AG08395 (cell line): ENCODE results near the gene DGCR2.
"Not testable (repeated sequence)": the region's sequence is repeated elsewhere in the genome, so short reads cannot be mapped to it uniquely, and the experiment has no call there.

Source experiments
- DNase-seq: peaks from one replicate; pipeline ENCODE4 v3.0.0; 2012; ENCODE audit warnings: mixed read lengths, low spot score

DGCR2 gene

GRCh38 chr22:19042285-19043120 is 79.7 kb downstream of the DGCR2 start:
- DNase-seq = no peak

DNA sequence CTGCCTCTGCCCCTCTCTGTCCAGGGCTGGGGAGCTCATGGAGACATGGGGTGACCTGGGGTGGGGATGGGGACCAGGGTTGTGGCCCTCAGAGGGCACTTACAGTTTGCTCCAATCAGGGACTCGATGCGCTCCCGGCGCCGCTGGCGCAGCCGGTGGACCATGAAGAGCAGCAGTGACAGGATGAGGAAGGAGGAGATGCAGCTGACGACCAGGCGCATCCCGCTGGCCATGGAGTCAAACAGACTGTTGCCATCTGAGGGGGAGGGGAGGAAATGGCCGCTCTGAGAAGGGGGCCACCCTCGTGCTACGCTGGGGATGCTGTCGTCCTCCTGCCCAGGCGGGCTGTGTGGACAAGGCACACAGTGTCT is 80.5 kb downstream of the DGCR2 start:
- no peak for DNase-seq

DNA sequence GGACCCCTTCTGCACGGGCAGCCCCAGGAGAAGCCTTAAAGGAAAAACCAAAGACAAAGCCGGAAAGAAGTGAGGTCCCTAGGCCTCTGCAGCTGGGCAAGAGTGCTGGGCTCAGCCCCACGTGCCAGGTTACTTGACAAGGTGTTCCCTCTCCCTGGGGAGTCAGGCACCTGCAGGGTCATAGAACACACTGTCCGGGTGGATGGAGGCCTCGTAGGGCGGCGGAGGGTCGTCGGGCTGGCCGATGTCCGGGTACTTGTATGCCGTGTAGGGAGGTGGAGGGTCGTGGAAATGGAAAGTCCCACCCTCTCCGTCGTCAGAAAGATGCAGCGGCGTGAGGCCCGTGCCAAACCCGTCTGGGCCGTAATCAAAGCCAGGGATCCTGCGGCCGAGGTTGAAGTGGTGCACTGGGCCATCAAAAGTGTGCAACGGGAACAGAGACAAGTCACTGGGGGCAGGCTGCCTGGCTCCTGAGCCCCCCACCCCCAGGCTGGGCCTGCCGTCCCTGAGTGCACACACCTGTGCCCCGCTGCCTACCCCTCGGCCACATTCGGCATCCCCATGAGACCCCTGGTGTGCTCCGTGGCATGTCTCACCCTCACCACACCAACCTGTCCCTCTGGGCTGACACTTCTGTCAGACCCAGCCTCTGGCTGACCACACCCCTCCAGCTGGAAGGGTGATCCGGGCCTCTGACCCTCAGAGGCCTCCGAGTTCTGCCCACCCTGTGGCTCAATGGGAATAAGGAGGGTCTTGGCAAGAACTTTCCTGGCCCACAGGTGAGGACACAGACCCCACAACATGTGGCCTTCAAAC is 81.1 kb downstream of the DGCR2 start:
- DNase-seq = no peak

DNA sequence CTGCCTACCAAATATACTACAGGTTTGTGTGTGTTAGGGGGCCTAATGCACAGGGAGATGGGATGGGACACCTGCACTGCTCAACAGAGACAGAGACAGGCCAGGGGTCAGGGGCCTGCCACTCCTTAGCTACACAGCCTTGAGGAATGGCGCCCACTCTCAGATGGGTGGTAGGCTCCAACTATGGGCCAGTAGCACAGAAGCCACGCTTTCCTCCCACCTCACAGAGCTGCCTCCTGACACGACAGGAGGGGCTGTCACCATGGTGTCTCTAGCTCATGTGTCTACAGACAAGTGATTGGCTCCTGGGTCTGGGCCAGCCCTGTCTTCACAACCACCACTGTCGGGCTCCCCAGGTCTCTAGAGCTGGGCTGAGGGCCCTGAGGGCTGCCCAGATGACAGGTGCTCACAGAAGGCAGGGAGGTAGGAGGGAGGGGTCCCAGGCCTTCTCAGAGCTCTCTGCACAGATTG is 81.8 kb downstream of the DGCR2 start:
- DNase-seq = no peak

GRCh38 chr22:19039796-19040280 is 82.4 kb downstream of the DGCR2 start:
- DNase-seq = no peak

GRCh38 chr22:19039448-19039780 is 82.8 kb downstream of the DGCR2 start:
- DNase-seq = no peak

GRCh38 chr22:19038728-19039447 is 83.3 kb downstream of the DGCR2 start:
- no peak for DNase-seq

DNA sequence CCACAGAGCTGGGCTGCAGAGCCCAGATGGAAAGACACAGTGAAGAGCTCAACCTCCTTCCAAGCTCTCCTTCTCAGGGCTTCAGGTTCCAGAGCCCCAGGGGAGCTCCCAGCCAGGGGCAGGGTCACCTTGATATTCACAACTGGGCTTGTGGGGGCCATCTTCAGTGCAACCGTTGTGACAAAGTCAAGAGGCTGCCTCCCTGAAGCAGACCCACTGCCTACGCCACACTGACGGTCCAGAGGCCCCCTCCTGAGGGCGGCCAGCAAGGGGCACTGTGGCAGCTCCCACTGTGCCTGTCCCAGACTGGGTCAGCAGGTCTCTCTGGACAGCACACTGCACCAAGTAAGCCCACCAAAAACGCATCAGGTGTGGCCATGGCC is 84.1 kb downstream of the DGCR2 start:
- no peak for DNase-seq

DNA sequence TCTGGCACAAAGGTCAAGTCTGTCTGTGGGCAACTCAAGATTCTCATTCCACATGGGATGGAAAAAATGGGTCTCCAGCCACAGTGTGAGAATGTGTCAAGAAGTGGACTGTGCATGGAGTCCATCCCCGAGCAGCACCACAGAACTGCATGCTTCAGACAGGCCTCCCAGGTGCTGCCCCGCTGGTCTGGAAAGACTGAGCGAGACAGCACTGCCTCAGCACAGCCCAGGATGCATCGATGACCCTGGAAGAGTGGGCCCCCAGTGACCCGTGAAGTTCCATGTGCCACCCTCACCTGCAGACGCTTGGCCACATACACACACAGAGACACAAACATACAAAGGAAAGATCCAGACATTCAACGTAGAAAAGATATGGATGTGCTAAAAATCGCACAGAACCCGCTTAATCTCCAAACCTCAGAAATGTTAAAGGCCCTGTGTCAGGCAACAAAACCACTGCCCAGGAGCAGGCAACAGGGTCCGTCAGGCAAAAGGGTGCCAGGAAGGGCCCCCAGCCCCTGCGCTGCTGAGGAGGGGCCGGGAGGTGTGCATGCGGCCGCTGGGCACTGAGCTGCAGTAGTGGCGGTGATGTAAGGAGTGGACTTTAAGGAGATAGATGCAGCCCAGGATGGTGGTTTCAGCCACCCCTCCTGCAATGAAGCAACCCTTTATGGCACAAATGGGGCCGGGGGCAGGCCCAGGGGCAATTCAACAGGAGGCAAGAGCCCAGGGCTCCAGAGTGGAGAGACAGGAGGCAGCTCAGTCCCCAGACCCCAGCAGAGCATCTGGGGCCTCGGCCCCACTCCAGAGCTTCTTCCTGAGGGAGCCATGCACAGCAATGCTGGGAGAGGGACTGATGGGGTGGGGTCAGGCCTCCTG is 84.7 kb downstream of the DGCR2 start:
- no peak for DNase-seq

DNA sequence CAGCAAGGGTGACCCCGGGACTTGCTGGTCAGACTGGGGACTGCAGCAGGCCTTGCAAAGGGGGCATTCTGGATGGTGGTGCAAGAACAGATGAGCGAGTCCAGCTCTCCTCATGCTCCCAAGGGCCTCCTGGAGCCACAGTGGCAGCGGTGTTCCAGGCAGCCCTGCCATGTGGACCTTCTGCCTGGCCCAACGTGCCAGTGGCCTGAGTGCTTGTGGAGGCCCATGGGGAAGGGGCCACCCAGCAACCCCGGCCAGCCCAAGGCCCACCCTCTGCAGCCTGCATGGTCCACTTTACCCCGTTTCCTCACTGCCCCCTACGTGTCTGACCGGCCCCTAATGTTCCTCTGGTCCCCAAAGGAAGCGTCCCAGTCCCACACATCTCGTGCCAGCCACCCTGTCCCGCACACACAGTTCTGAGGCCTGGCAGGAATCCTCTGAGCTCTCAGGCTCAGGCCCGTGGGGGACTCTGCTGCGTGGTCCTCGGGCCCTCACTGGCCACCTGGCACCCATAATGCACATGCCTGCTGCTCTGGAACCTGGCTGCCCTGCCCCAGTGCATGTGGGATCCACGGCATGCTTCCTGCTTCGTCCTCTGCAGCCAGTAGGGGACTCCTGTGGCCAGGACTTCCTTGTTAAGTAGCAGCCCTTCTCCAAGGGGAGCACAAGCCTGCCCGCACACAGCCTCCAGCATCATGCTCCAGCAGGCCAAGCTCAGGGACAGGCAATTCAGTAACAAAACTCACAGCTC is 85.5 kb downstream of the DGCR2 start:
- DNase-seq = no peak

DNA sequence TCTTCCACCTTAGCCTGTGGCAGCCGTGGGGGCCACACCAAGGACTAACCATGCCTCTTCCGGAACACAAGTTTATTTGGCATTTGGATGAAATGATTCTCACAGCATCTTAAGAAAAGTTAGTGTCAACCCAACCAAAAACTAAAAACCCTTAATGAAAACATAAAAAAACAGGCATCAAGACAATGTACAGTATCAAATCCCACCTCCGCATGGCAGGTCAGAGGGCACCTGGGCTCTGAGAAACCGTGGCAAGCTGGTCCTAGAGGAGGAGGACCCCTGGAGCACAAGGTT is 86.0 kb downstream of the DGCR2 start:
- no peak for DNase-seq

DNA sequence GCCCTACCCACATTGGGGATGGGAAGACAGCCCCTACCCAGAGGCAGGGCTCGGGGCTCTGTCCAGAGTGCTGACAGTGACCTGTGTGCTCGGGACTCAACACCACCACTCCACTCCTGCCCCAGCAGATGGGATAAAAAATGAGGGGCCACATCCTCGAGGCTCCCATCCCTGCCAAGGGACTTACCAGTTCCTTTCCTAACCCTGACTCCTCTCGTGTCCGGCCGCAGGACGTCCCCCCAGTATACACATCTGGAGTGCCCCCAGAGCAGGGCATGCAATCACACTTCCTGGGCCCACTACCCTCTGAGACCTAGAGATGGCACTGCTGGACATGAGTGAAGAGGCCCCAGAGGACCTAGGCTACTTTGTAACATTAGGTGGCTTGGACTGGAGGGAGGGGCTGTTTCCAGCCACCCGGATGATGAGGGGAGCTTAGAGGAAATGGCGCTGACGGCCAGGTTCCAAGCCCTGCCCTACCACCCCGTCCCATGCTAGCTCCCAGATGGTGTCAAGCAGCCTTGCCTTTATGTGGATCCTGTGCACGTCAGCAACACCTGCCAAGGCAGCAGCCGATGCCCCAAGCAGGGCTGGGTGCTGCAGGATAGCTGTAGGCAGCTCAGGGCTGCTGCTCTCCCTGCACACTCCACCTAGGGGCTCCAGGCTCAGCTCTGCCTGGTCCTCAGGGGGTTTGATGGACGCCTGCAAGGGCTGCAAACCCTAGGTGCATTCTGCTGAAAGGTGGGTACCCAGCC is 86.6 kb downstream of the DGCR2 start:
- no peak for DNase-seq

GRCh38 chr22:19035126-19035473 is 87.1 kb downstream of the DGCR2 start:
- DNase-seq = not testable (repeated sequence)

DNA sequence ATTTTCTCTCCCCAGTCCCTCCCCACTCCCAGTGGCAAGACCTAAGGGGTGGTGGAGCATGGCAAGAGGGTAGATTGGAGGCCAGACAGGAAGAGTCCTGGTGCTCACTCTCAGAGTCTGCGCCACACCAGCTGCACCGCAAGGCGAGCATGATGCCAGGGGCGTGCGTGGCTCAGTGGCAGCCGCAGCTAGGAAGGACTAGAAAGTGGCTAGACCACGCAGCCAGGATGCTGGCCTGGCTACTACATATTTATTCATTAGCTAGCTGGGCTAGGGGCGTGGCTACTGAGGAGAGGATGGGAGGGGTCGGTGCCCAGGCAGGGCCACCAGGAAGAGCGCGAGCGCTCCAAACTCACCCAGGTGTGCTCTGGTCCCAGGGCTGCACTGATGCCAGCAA is 87.5 kb downstream of the DGCR2 start:
- not testable (repeated sequence) for DNase-seq

DNA sequence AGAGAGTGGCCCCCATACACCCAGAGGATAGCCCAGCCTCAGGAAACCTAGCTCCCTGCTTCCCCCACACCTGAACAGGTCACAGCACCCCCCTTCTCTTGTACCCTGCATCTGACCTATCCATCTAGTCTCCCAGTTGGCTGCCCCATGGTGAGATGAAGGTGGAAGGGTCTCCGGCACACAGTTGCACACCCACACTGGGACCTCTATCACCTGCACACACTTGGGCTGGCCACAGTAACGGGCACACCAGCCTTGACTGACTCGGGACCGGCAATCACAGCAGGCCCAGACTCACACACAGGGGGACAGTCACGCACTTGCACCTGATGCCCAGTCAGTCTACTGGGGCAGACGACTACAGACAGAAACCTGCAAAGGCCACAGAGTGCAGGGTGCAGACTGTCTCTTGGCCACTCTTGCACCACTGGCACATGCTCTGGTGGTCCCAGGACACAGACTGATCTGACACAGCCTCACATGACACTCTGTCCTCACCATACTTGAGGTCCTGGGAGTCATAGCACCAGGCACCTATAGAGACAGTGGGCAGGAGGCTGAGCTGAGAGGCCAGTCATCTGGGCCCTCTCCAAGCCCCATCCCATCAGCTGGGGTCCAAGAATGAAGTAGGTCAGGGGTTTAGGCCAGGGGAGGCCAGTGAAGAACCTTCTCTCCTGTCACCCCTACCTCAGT is 88.0 kb downstream of the DGCR2 start:
- not testable (repeated sequence) for DNase-seq

DNA sequence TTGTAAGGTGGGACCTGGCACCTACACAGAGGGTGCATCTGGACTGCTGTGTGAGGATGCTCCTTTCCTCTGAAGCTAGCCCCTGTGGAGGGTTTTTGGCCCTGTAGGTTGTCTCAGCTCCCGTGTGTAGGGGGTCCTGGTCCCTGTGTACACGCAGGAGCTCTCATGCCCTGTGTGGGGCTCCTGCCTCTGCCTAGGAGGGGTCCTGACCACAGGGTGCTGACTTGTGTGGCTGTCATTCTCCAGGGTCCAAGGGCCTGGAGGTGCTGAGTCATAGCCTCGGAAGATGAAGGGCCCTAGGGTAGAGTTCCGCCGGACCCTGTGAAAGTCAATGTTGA is 88.7 kb downstream of the DGCR2 start:
- DNase-seq = not testable (repeated sequence)

- not testable (repeated sequence) for DNase-seq
Observed at GRCh38 chr22:19032898-19033567, 89.2 kb downstream of the DGCR2 start.

DNA sequence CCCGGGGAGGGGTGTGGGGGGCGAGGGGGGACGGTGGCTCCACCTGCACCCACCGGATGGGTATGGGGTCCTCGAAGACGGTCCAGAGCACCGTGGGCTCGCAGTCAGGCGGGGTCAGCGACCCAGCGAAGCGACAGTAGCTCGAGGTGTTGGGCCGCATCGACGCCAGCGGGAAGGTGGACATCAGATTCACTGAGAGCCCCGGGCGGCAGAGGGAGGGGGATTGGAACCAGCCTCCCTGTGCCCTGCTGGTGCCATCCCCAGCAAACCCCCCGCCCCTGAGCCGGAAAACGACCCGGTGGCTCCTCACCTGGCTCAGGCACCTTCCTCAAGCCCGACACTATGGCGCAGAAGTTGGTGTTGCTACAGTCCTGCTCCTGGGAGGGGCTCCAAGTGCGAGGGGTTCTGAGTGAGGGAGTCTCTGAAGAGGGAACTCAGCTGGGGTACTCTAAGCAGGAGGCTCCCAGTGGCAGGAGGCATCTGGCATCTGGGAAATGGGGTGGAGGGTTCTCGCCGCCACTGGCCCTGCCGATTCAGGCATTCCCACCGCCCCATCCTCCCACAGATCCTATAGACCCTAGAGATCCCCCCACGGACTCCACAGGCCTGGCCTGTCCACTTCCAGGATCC is 89.9 kb downstream of the DGCR2 start:
- not testable (repeated sequence) for DNase-seq

- DNase-seq = not testable (repeated sequence)
Observed at GRCh38 chr22:19030889-19031252, 91.3 kb downstream of the DGCR2 start.
